SK-N-MC (cell line): ENCODE results near the gene HOMER3.

Experiments used
- DNase-seq: peaks from one replicate; pipeline ENCODE4 v3.0.0-alpha.2; 2011; ENCODE audit warnings: low read depth, low spot score
- H3K27ac ChIP-seq: fragments of 200-600 bp; sonication (generic); 2 replicates; pipeline ENCODE4 v1.5.1; 2016; ENCODE audit warnings: mixed run types
- H3K36me3 ChIP-seq: fragments of 200-600 bp; sonication (generic); 2 replicates; pipeline ENCODE4 v1.6.1; 2017; ENCODE audit warnings: antibody characterized with exemption, low read length, mixed read lengths; ENCODE audit not compliant: insufficient read depth
- H3K4me3 ChIP-seq: fragments of 200-600 bp; sonication (generic); 2 replicates; pipeline ENCODE4 v1.5.1; 2016
- H3K9ac ChIP-seq: fragments of 200-600 bp; sonication (generic); 2 replicates; pipeline ENCODE4 v1.8.0; 2017; ENCODE audit warnings: mixed run types, mixed read lengths; ENCODE audit not compliant: insufficient read length
- H3K9me3 ChIP-seq: fragments of 200-600 bp; sonication (generic); 2 replicates; pipeline ENCODE4 v1.6.1; 2017; ENCODE audit warnings: low read depth, mild to moderate bottlenecking, antibody characterized with exemption, low read length, moderate library complexity, mixed read lengths
- EZH2 ChIP-seq: fragments of 200-600 bp; sonication (generic); IDR thresholded peaks from one replicate; pipeline ENCODE4 v1.6.1; 2017; ENCODE audit warnings: antibody characterized with exemption
- FOXP2 ChIP-seq: optimal IDR thresholded peaks from 2 replicates; pipeline ENCODE3; 2011; ENCODE audit warnings: mild to moderate bottlenecking, moderate library complexity; ENCODE audit not compliant: insufficient read depth; ENCODE audit errors: extremely low read length, control extremely low read depth
- POLR2AphosphoS5 ChIP-seq: IDR thresholded peaks from 2 replicates; pipeline ENCODE4 v1.6.1; 2012; ENCODE audit warnings: mild to moderate bottlenecking, low read depth, low read length, borderline replicate concordance

The HOMER3 gene

GRCh38 chr19:18901491-18901890 lies 39.5 kb downstream of the HOMER3 start:
- H3K27ac ChIP-seq: no peak overlapping the region
- H3K4me3 ChIP-seq: no peak overlapping the region
- no peaks in the 10 kb centered on the region for H3K9me3 ChIP-seq
- no peak overlapping the region for H3K9ac ChIP-seq
- TF ChIP-seq POLR2AphosphoS5 (no peak), EZH2 (no peak), FOXP2 (no peak)
- H3K36me3 ChIP-seq: peaks cover 4% of the 10 kb centered on the region; the same call in 1 of the 2 replicates
- DNase-seq: no peak

GRCh38 chr19:18900700-18901481 lies 40.1 kb downstream of the HOMER3 start:
- no peak for DNase-seq

GRCh38 chr19:18899624-18900560 lies 41.1 kb downstream of the HOMER3 start:
- Histone ChIP-seq H3K36me3 (peaks cover 4% of the 10 kb centered on the region; the same call in 1 of the 2 replicates), H3K9me3 (no peaks in the 10 kb centered on the region), H3K27ac (no peak overlapping the region), H3K4me3 (no peak overlapping the region), H3K9ac (no peak overlapping the region)
- no peak for TF ChIP-seq FOXP2
- no peak for TF ChIP-seq POLR2AphosphoS5
- no peak for TF ChIP-seq EZH2
- DNase-seq: no peak

More at GRCh38 chr19:18900700-18901481, 40.1 kb downstream of the HOMER3 start:
- Histone ChIP-seq H3K27ac (no peak overlapping the region), H3K9ac (no peak overlapping the region), H3K36me3 (peaks cover 4% of the 10 kb centered on the region; the same call in 1 of the 2 replicates), H3K4me3 (no peak overlapping the region), H3K9me3 (no peaks in the 10 kb centered on the region)
- TF ChIP-seq FOXP2 (no peak), POLR2AphosphoS5 (no peak), EZH2 (no peak)

GRCh38 chr19:18898607-18899408 lies 42.2 kb downstream of the HOMER3 start:
- H3K36me3 ChIP-seq: peaks cover 4% of the 10 kb centered on the region; the same call in 1 of the 2 replicates
- H3K27ac ChIP-seq: no peak overlapping the region
- no peak for DNase-seq
- no peak overlapping the region for H3K4me3 ChIP-seq
- H3K9ac ChIP-seq: no peak overlapping the region
- H3K9me3 ChIP-seq: no peaks in the 10 kb centered on the region
- TF ChIP-seq POLR2AphosphoS5 (0 out of 2 replicates have a peak, but pooled peaks have one; percentile 0), EZH2 (no peak), FOXP2 (no peak)

GRCh38 chr19:18898081-18898606 lies 42.9 kb downstream of the HOMER3 start:
- H3K36me3 ChIP-seq: peaks cover 4% of the 10 kb centered on the region; the same call in 1 of the 2 replicates
- no peak overlapping the region for H3K4me3 ChIP-seq
- H3K9ac ChIP-seq: no peak overlapping the region
- no peaks in the 10 kb centered on the region for H3K9me3 ChIP-seq
- H3K27ac ChIP-seq: no peak overlapping the region
- TF ChIP-seq EZH2 (no peak), POLR2AphosphoS5 (no peak), FOXP2 (no peak)
- no peak for DNase-seq

GRCh38 chr19:18897094-18898029 lies 43.7 kb downstream of the HOMER3 start:
- no peak overlapping the region for H3K9ac ChIP-seq
- DNase-seq: no peak
- peaks cover 4% of the 10 kb centered on the region; the same call in 1 of the 2 replicates for H3K36me3 ChIP-seq
- TF ChIP-seq POLR2AphosphoS5: no peak
- no peak for TF ChIP-seq FOXP2
- no peak for TF ChIP-seq EZH2
- H3K9me3 ChIP-seq: no peaks in the 10 kb centered on the region
- no peak overlapping the region for H3K4me3 ChIP-seq
- H3K27ac ChIP-seq: no peak overlapping the region

- no peak for DNase-seq
- no peak for TF ChIP-seq EZH2
- no peak for TF ChIP-seq POLR2AphosphoS5
- TF ChIP-seq FOXP2: no peak
- Histone ChIP-seq H3K4me3 (peak overlapping the region; percentile 60), H3K27ac (no peak overlapping the region), H3K36me3 (peaks cover 3% of the 10 kb centered on the region; the same call in 1 of the 2 replicates), H3K9ac (no peak overlapping the region), H3K9me3 (no peaks in the 10 kb centered on the region)
These were observed 44.6 kb downstream of the HOMER3 start for GRCh38 chr19:18896421-18896841.
